Stimulated activated CD8-positive, alpha-beta memory T cell treated with anti-CD3 and anti-CD28 coated beads, Interleukin-12 subunit alpha, Interleukin-12 subunit beta, amount 100 ng/mL, for 1 hour (primary cell): ENCODE data around the gene TEDC1.

Experiments used
- DNase-seq: peaks from one replicate; pipeline ENCODE4 v3.0.0-alpha.2; 2020; ENCODE audit warnings: low read depth

The TEDC1 gene

DNA sequence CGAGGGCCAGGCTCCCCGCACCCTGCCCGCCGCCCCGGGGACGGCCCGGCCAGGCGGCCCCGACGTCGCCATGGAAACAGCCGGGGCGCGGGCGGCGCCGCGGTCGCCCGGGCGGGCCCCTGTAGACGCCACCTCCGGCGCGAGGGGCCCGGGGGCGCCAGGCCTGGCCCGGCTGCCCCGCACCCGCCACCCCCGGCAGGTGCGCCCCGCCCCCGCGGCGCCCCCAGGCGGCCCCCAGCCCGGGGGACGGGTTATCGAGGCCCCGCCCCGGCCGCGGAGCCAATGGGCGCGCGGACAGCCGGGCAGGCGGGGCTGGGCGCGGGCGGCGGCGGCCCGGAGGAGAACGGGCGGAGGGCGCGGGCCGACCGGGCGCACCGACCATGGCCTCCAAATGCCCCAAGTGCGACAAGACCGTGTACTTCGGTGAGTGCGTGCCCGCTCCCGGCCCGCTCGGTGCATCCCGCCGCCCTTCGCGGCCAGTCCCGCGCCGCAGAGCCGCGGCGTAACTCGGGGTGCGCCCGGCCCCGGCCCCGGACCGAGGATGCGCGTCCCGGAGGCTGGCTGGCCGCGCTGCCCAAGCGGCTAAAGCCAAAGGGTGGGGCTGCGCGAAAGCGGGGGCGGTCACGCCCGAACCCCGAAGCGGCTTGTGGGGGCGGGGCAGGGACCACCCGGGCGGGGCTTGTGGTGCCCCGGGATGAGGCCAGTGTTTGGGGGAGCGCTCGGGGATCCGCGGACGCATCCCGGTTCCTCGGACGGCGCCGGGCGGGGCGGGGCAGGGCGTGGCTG is 16.4 kb upstream of the TEDC1 start, which contains the start of gene CRIP2:
TSS of gene CRIP2 (plus strand) at position 339 of the 786 bp plus-strand sequence. CDS start at position 381, 42 bp downstream.
- DNase-seq, result no peak

- no peak for DNase-seq
Observed at GRCh38 chr14:105475269-105476096, 15.6 kb upstream of the TEDC1 start.

- DNase-seq, result no peak
Observed at GRCh38 chr14:105476097-105476830, 14.8 kb upstream of the TEDC1 start.

- no peak for DNase-seq
Observed at GRCh38 chr14:105476831-105477659, 14.0 kb upstream of the TEDC1 start.

GRCh38 chr14:105477660-105478397 is 13.2 kb upstream of the TEDC1 start:
- DNase-seq, result peak; percentile 53

- DNase-seq, result no peak
Observed at GRCh38 chr14:105478398-105479251, 12.4 kb upstream of the TEDC1 start.

GRCh38 chr14:105479431-105480158 is 11.5 kb upstream of the TEDC1 start:
- no peak for DNase-seq

GRCh38 chr14:105480199-105480746 is 10.8 kb upstream of the TEDC1 start:
- DNase-seq, result no peak

GRCh38 chr14:105480807-105481801 is 9.9 kb upstream of the TEDC1 start:
- peak; percentile 85 for DNase-seq

GRCh38 chr14:105481886-105482457 is 9.1 kb upstream of the TEDC1 start:
- DNase-seq, result peak; percentile 94

DNA sequence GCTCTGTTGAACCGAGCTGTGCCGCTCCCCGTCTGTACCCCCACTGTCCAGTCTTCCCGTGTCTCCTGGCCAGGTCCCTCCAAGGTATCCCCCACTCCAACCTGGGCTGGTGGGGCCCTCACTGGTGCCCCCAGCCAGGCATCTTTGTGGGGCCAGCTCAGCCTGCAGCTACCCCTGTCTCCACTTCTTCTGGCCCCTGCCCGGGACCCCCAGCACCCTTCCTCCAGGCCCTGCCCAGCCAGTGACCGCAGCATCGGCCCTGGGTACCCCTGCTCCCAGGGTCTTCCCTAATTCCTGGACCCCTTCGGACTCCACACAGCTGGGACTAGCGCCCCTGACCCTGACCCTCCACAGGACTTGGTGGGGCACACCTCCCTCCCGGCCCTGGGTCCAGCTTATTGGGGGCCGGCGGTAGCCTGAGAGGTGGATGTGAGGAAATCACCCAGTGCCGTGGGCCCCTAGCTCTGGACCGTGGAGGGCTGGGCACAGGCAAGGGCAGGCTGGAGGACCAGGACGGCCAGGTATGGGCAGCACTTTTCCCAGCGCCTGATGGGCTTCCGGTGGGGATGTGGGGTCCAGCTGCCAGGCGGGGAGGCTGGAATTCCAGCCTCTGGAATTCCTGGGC is 8.4 kb upstream of the TEDC1 start:
- no peak for DNase-seq

GRCh38 chr14:105483300-105484068 is 7.6 kb upstream of the TEDC1 start:
- DNase-seq, result no peak

DNA sequence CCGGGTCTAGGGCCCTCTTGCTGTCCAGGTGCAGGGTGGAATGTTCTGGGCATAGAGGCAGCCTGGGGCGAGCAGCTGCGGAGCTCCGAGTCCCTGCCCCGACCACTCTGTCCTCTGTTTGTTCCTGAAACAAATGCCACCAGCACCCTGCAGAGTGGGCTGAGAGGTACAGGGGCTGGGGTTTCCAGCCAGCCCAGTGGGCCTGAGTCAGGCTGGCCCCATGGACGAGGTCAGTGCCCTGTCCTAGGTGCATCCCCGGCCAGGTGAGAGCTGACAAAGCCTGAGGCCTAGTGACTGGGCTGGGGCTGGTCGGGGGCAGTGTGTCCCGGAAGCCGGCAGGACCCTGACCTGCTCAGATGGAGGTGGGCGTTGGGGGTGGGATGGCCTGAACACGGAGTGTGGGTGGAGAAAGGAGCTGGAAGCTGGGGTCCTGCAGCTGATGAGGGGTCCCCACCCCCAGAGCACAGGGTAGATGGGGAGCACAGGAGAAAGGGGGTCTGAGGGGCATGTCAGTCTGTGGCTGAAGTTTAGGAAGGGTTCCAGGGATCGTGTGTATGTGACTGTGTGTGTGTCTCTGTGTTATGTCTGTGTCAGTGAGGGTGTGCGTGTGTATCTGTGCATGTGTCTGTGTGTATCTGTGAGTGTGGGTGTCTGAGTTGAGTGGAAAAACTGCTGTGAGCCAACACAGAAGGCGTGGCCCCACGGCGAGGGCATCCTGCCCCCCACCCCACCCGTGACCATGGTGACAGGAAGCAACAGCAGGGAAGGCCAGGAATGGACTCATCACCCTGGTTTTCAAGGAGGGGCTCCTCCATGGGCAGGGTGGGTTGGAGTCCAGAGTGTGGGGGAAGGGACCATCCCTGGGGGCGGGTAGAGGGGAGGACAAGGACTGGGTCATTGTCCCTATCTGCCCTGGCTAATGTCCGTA is 6.7 kb upstream of the TEDC1 start:
- peak; percentile 51 for DNase-seq

DNA sequence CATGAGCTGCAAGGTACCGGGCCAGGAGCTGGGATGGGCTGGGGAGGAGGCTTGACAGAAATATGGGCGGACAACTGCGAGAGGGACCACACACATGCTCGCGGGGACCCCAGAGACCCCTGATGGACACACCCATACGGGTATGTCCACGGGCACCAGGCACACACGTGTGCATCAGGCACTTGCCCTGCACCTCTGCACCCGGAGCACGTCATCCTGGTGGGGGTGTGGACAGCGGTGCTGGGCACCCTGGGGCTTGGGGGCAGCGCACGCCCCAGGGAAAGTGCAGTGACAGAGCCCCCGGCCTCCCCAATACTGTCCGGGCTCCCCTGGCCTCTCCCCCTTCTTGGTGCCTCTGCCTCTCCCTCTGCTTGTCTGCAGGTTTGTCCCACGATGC is 6.1 kb upstream of the TEDC1 start:
- no peak for DNase-seq

DNA sequence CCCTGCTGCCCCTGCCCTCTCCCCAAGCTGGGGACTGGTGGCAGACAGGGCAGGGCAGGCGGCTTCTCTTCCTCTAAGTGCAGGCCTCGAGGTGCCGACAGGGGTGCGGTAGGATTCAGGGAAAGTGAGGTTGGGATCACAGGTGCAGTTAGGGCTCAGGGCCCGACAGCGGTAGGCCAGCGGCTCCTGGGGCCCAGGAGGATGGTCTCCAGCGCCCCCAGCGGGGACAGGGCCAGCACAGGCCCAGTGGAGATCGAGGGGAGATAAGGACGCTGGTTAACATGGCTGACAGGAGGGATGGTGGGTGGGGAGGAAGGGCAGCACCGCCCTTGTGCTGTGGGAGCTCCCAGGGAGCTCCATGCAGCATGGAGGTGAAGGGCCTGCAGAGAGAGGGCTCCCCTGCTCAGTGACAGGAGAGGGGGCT is 5.3 kb upstream of the TEDC1 start:
- no peak for DNase-seq
